Endothelial cell of umbilical vein (primary cell): ENCODE results near the gene MRPS34. TPM values are rescaled to one million over a fixed set of nuclear protein-coding genes. Genes with fewer than 3 reads are reported as not detected.

Experiments used
- BruUV-seq: library from RNA; stranded (reverse); fragments of 400-500 nt; replicated peaks from 2 replicates; lab custom pipeline; 2021; lab: Mats Ljungman, UMichigan
- CTCF ChIA-PET: fragments of 300-600, 350-600 bp; sonication (Branson Sonifier 250); formaldehyde crosslinking; loops from one replicate; lab custom pipeline; 2021; ENCODE audit warnings: antibody characterized with exemption, inconsistent platforms; lab: Charles Lee
- POLR2A ChIA-PET: fragments of 300-600, 350-600 bp; sonication (Branson Sonifier 250); formaldehyde crosslinking; loops from one replicate; lab custom pipeline; 2021; ENCODE audit warnings: antibody characterized with exemption, inconsistent platforms; lab: Charles Lee
- DNase-seq: peaks from one replicate; pipeline ENCODE4 v3.0.0-alpha.2; 2011; ENCODE audit warnings: low read depth, low spot score
- FAIRE-seq: peaks from 2 replicates; lab custom pipeline; 2011; peaks lifted over from hg19 to GRCh38; lab: Jason Lieb, UNC
- H2AFZ ChIP-seq: 2 replicates; pipeline ENCODE4 v1.6.0; 2012; ENCODE audit warnings: low read depth, low read length, control low read depth, inconsistent platforms
- H3K27ac ChIP-seq: 2 replicates; pipeline ENCODE4 v1.5.1; 2011; ENCODE audit warnings: low read depth, mild to moderate bottlenecking, control low read depth, low read length, moderate library complexity; ENCODE audit not compliant: insufficient read depth
- H3K27me3 ChIP-seq, 2 experiments: 2 replicates each; pipeline versions ENCODE4 v1.6.0 to v1.6.1; 2011; ENCODE audit warnings: low read length in 2 of 2, mixed read lengths in 1 of 2; ENCODE audit not compliant: control insufficient read depth in 2 of 2, insufficient read depth in 2 of 2
- H3K36me3 ChIP-seq, 2 experiments: 2 replicates in 1 of 2; 3 replicates in 1 of 2; pipeline ENCODE4 v1.5.1; 2011; ENCODE audit warnings: low read length in 2 of 2, mild to moderate bottlenecking in 1 of 2, moderate library complexity in 1 of 2; ENCODE audit not compliant: control insufficient read depth in 2 of 2, insufficient read depth in 2 of 2; ENCODE audit errors: extremely low read depth in 1 of 2
- H3K4me1 ChIP-seq: 3 replicates; pipeline ENCODE4 v1.5.1; 2011; ENCODE audit warnings: mild to moderate bottlenecking, low read length; ENCODE audit not compliant: control insufficient read depth, insufficient read depth; ENCODE audit errors: extremely low read depth
- H3K4me2 ChIP-seq: 2 replicates; pipeline ENCODE4 v1.6.1; 2011; ENCODE audit warnings: low read length, control low read depth, mixed read lengths; ENCODE audit not compliant: insufficient read depth
- H3K4me3 ChIP-seq, 3 experiments: fragments of 200-600 bp in 1 of 3; sonication (generic), shearing (Covaris generic) in 1 of 3; replicated peaks in 1 of 3; 2 replicates each; pipeline ENCODE4 v1.5.1; 2011 to 2016; ENCODE audit warnings: control low read depth in 3 of 3, low read length in 3 of 3, mild to moderate bottlenecking in 2 of 3, inconsistent platforms in 1 of 3, low read depth in 1 of 3, moderate library complexity in 1 of 3; ENCODE audit not compliant: insufficient read depth in 1 of 3
- H3K79me2 ChIP-seq: 2 replicates; pipeline ENCODE4 v1.6.0; 2012; ENCODE audit warnings: low read length, inconsistent platforms; ENCODE audit not compliant: control insufficient read depth, insufficient read depth
- H3K9ac ChIP-seq: replicated peaks from 2 replicates; pipeline ENCODE3; 2011; ENCODE audit warnings: low read length, control low read depth; ENCODE audit not compliant: insufficient read depth; ENCODE audit errors: extremely low read depth
- H3K9me1 ChIP-seq: replicated peaks from 3 replicates; pipeline ENCODE4 v1.6.0; 2011; ENCODE audit warnings: mild to moderate bottlenecking, low read length; ENCODE audit not compliant: control insufficient read depth, insufficient read depth; ENCODE audit errors: extremely low read depth
- H3K9me3 ChIP-seq: replicated peaks from 2 replicates; pipeline ENCODE4 v1.5.1; 2012; ENCODE audit warnings: low read length, inconsistent platforms; ENCODE audit not compliant: control insufficient read depth, insufficient read depth
- H4K20me1 ChIP-seq: replicated peaks from 2 replicates; pipeline ENCODE3; 2011; ENCODE audit warnings: mild to moderate bottlenecking, low read length; ENCODE audit not compliant: control insufficient read depth, insufficient read depth; ENCODE audit errors: extremely low read depth
- CTCF ChIP-seq, 2 donors: IDR thresholded peaks; 1 replicate in 1 of 2; 2 replicates in 1 of 2; pipeline ENCODE4 v1.5.1; 2011; ENCODE audit warnings: low read length in 2 of 2, mild to moderate bottlenecking in 2 of 2, moderate library complexity in 2 of 2, control low read depth in 1 of 2, inconsistent platforms in 1 of 2, low read depth in 1 of 2; ENCODE audit not compliant: insufficient read depth in 1 of 2; ENCODE audit errors: extremely low read depth in 1 of 2
- EZH2 ChIP-seq: IDR thresholded peaks from 2 replicates; pipeline ENCODE4 v1.6.1; 2012; ENCODE audit warnings: borderline replicate concordance, low read depth, mild to moderate bottlenecking, moderate library complexity, low read length, inconsistent platforms; ENCODE audit not compliant: severe bottlenecking
- FOS ChIP-seq: IDR thresholded peaks from 2 replicates; pipeline ENCODE4 v1.6.1; 2011; ENCODE audit warnings: mild to moderate bottlenecking, low read length, moderate library complexity, borderline replicate concordance; ENCODE audit not compliant: insufficient read depth
- GATA2 ChIP-seq: IDR thresholded peaks from 2 replicates; pipeline ENCODE4 v1.7.0; 2011; ENCODE audit warnings: low read depth, mild to moderate bottlenecking, moderate library complexity, mixed read lengths, low read length; ENCODE audit not compliant: insufficient read length, insufficient read depth
- JUN ChIP-seq: IDR thresholded peaks from 2 replicates; pipeline ENCODE4 v1.6.1; 2011; ENCODE audit warnings: borderline replicate concordance, low read depth; ENCODE audit not compliant: insufficient read length, insufficient read depth
- MAX ChIP-seq: IDR thresholded peaks from 2 replicates; pipeline ENCODE4 v1.6.1; 2011; ENCODE audit not compliant: insufficient read depth, insufficient read length
- MYC ChIP-seq: IDR thresholded peaks from one replicate; pipeline ENCODE4 v1.6.1; 2011; ENCODE audit warnings: mild to moderate bottlenecking, low read depth, low read length
- POLR2A ChIP-seq: IDR thresholded peaks from 2 replicates; pipeline ENCODE4 v1.6.1; 2012; ENCODE audit warnings: low read depth, mild to moderate bottlenecking, control low read depth, low read length
- POLR2AphosphoS5 ChIP-seq: IDR thresholded peaks from 2 replicates; pipeline ENCODE4 v1.6.1; 2012; ENCODE audit warnings: low read depth, mild to moderate bottlenecking, control low read depth, low read length, moderate library complexity; ENCODE audit not compliant: insufficient read depth
- dilution Hi-C: fragments of 300-500 bp; cut with MboI; formaldehyde crosslinking; loops from one replicate; pipeline ENCODE4 v1.15.0; 2019; ENCODE audit warnings: low sequenced_read_pairs; ENCODE audit not compliant: extremely low pct_ligation_motif_present
- intact Hi-C: fragments of 100-400 bp; cut with micrococcal nuclease; formaldehyde crosslinking; loops from one replicate; pipeline ENCODE4 v1.10.0; 2022
- polyA plus RNA-seq, 4 experiments: library from polyadenylated mRNA; depleted of rRNA in 3 of 4; stranded (reverse) in 3 of 4; unstranded in 1 of 4; fragments of >200 nt; gene quantifications; 2 replicates each; pipeline versions ENCODE4 v1.2.1 to v1.2.3, GENCODE V29; 2011 to 2012; ENCODE audit warnings: missing spikeins in 1 of 4
- total RNA-seq: library from RNA; stranded (reverse); gene quantifications from 2 replicates; pipeline ENCODE4 v1.2.3, GENCODE V29; 2021

Gene MRPS34
- total and polyA plus RNA-seq, 2 donors (not counting 3 experiments of a cell fraction or from before 2014, with no cell fraction given) = 82.1 to 102 TPM

GRCh38 chr16:1764971-1765370, 8.0 kb downstream of the MRPS34 start:
- no peaks in the 10 kb centered on the region for H3K79me2 ChIP-seq
- no peak overlapping the region for H3K4me2 ChIP-seq
- ChIA-PET POLR2A (no interaction called here), CTCF (interaction anchor here (0.6 to 1.6 kb wide), 4 partner anchors 18 to 402 kb away, joined by 3 to 4 read pairs (median 4); partner anchors contain the start of genes NUBP2 and SPSB3)
- no peak overlapping the region for H3K9ac ChIP-seq
- intact Hi-C loops = no loop called here
- no peak overlapping the region for H2AFZ ChIP-seq
- TF ChIP-seq EZH2 (no peak), POLR2A (no peak), POLR2AphosphoS5 (no peak), GATA2 (no peak), FOS (no peak), MYC (no peak), MAX (no peak), JUN (no peak), CTCF (IDR thresholded peaks at IDR 0.05; ENCODE audit: extremely low read depth in 1 of 2, insufficient read depth in 1 of 2, low read depth in 1 of 2, low read length in 2 of 2) (no peak)
- DNase-seq (no peak), FAIRE-seq (no peak)
- dilution Hi-C loops = no loop called here
- H3K36me3 ChIP-seq = peaks cover 5 to 59% of the 10 kb centered on the region in 2 experiments
- no peaks in the 10 kb centered on the region for H3K9me3 ChIP-seq
- no peaks in the 10 kb centered on the region for H3K9me1 ChIP-seq
- no peaks in the 10 kb centered on the region for H4K20me1 ChIP-seq
- H3K4me1 ChIP-seq = no peaks in the 10 kb centered on the region
- H3K4me3 ChIP-seq = no peak overlapping the region
- H3K27ac ChIP-seq = no peak overlapping the region
- no peaks in the 10 kb centered on the region for H3K27me3 ChIP-seq
- no TSS peak for BruUV-seq
